ENCODE measurements around the gene CAT.

The CAT gene

GRCh38 chr11:34446386-34446785, 7.7 kb downstream of the CAT start:
- Histone ChIP-seq H3K4me3 (no peak overlapping the region), H3K4me1 (peaks cover 47 to 87% (median 63%) of the 10 kb centered on the region in 10 experiments), H3K4me2 (peak overlapping the region in 5 of 11 experiments; percentile 12 to 71 (median 18); a peak in 4 of 22 replicates), H3K27me3 (no peaks in the 10 kb centered on the region), H3K36me3 (peaks cover 13 to 47% (median 32%) of the 10 kb centered on the region in 11 experiments; a peak in 21 of 22 replicates), H4K20me1 (peaks cover 0 to 43% (median 27%) of the 10 kb centered on the region in 11 experiments; a peak in 10 of 22 replicates), H3K9ac (no peak overlapping the region), H3K9me3 (replicated peaks in 1 of 11) (peaks cover 6 to 14% (median 7%) of the 10 kb centered on the region in 11 experiments; a peak in 18 of 22 replicates), H3K27ac (no peak overlapping the region)
- TF ChIP-seq Cebpa-rat (IDR thresholded peaks at IDR 0.05) = no peak

DNA sequence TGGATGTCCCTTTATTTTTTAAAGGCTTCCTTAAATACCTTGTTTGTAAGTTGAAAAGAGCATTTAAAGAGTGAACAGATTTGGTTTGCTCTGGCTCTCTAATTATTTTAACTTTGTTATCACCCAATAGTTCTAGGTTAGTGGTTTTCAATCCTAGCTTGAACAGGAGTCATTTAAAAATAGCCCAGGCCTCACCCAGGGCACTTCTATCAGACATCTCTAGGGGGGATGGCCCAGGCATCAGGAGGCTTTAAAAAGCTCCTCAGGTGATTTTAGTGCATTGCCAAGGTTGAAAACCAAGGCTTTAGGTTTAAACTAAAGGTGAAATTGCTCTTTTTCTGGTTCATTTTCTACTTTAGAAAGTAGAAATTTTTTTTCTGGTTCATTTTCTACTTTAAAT, 8.3 kb downstream of the CAT start:
- no peak overlapping the region for H3K4me3 ChIP-seq
- no peak overlapping the region for H3K9ac ChIP-seq
- H4K20me1 ChIP-seq = peaks cover 0 to 43% (median 27%) of the 10 kb centered on the region in 11 experiments; a peak in 10 of 22 replicates
- peak overlapping the region in 7 of 11 experiments; percentile 4 to 78 (median 72); a peak in 6 of 22 replicates for H3K4me2 ChIP-seq
- H3K4me1 ChIP-seq = peaks cover 47 to 92% (median 63%) of the 10 kb centered on the region in 10 experiments
- H3K27ac ChIP-seq = no peak overlapping the region
- no peaks in the 10 kb centered on the region for H3K27me3 ChIP-seq
- no peak for TF ChIP-seq Cebpa-rat (IDR thresholded peaks at IDR 0.05)
- H3K36me3 ChIP-seq = peaks cover 11 to 47% (median 32%) of the 10 kb centered on the region in 11 experiments; a peak in 21 of 22 replicates
- H3K9me3 ChIP-seq (replicated peaks in 1 of 11) = peaks cover 0 to 7% (median under 1%) of the 10 kb centered on the region in 11 experiments; a peak in 10 of 22 replicates

- Histone ChIP-seq H3K9me3 (replicated peaks in 1 of 11) (no peaks in the 10 kb centered on the region), H4K20me1 (peaks cover 0 to 39% (median 26%) of the 10 kb centered on the region in 11 experiments; a peak in 10 of 22 replicates), H3K9ac (peak overlapping the region in 2 of 11 experiments; percentile 4 to 36; a peak in 4 of 22 replicates), H3K4me3 (no peak overlapping the region), H3K4me1 (peaks cover 38 to 84% (median 55%) of the 10 kb centered on the region in 10 experiments), H3K27me3 (no peaks in the 10 kb centered on the region), H3K36me3 (peaks cover 25 to 51% (median 43%) of the 10 kb centered on the region in 11 experiments), H3K4me2 (peak overlapping the region; percentile 55 to 78 (median 75)), H3K27ac (peak overlapping the region in 7 of 11 experiments; percentile 1 to 43 (median 33); a peak in 9 of 22 replicates)
- no peak for TF ChIP-seq Cebpa-rat (IDR thresholded peaks at IDR 0.05)
These were observed 9.7 kb downstream of the CAT start for GRCh38 chr11:34448223-34448994.

DNA sequence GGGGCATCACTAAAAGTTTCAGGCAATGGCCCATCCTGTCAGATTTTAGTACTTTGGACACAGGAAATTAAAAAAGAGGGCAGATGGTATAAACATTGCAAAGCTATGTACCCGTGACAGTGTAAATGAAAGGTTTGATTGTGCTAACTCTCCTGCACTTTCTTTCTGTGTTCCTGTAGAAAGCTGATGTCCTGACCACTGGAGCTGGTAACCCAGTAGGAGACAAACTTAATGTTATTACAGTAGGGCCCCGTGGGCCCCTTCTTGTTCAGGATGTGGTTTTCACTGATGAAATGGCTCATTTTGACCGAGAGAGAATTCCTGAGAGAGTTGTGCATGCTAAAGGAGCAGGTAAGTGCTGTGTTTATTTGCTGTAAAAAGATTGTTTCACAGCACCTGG, 10.3 kb downstream of the CAT start:
- H3K27me3 ChIP-seq = no peaks in the 10 kb centered on the region
- peaks cover 34 to 78% (median 52%) of the 10 kb centered on the region in 10 experiments for H3K4me1 ChIP-seq
- no peak overlapping the region for H3K4me3 ChIP-seq
- TF ChIP-seq Cebpa-rat (IDR thresholded peaks at IDR 0.05) = no peak
- peak overlapping the region; percentile 55 to 78 (median 75) for H3K4me2 ChIP-seq
- no peaks in the 10 kb centered on the region for H3K9me3 ChIP-seq (replicated peaks in 1 of 11)
- peak overlapping the region in 7 of 11 experiments; percentile 1 to 43 (median 33); a peak in 9 of 22 replicates for H3K27ac ChIP-seq
- H3K36me3 ChIP-seq = peaks cover 31 to 57% (median 49%) of the 10 kb centered on the region in 11 experiments
- H4K20me1 ChIP-seq = peaks cover 0 to 39% (median 26%) of the 10 kb centered on the region in 11 experiments; a peak in 10 of 22 replicates
- peak overlapping the region in 2 of 11 experiments; percentile 4 to 36; a peak in 4 of 22 replicates for H3K9ac ChIP-seq

DNA sequence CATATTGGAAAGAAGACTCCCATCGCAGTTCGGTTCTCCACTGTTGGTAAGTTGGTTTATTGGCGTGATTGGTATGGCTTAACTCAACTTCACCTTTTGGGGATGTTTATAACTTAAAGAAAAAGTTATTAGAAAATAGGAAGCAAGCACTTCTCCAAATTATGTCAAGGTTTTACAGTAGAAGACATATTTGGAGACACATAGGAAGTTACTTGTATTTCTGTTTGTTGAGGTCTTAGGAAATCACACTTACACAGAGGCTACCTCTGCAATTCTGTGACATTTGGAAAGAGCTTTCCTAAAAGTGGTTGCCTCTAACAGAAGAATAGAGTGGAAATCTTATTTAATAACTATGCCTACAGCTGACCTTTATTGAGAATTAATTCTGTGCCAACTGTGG, 12.3 kb downstream of the CAT start:
- H3K4me1 ChIP-seq = peaks cover 28 to 57% (median 39%) of the 10 kb centered on the region in 10 experiments
- peaks cover 51 to 77% (median 69%) of the 10 kb centered on the region in 11 experiments for H3K36me3 ChIP-seq
- H3K27me3 ChIP-seq = no peaks in the 10 kb centered on the region
- peaks cover 0 to 31% (median 22%) of the 10 kb centered on the region in 11 experiments; a peak in 9 of 22 replicates for H4K20me1 ChIP-seq
- no peaks in the 10 kb centered on the region for H3K9me3 ChIP-seq (replicated peaks in 1 of 11)
- no peak for TF ChIP-seq Cebpa-rat (IDR thresholded peaks at IDR 0.05)
- H3K9ac ChIP-seq = no peak overlapping the region
- H3K4me2 ChIP-seq = peak overlapping the region in 5 of 11 experiments; percentile 26 to 75 (median 66); a peak in 9 of 22 replicates
- peak overlapping the region in 3 of 11 experiments; percentile 13 to 28 (median 26); a peak in 4 of 22 replicates for H3K27ac ChIP-seq
- no peak overlapping the region for H3K4me3 ChIP-seq

DNA sequence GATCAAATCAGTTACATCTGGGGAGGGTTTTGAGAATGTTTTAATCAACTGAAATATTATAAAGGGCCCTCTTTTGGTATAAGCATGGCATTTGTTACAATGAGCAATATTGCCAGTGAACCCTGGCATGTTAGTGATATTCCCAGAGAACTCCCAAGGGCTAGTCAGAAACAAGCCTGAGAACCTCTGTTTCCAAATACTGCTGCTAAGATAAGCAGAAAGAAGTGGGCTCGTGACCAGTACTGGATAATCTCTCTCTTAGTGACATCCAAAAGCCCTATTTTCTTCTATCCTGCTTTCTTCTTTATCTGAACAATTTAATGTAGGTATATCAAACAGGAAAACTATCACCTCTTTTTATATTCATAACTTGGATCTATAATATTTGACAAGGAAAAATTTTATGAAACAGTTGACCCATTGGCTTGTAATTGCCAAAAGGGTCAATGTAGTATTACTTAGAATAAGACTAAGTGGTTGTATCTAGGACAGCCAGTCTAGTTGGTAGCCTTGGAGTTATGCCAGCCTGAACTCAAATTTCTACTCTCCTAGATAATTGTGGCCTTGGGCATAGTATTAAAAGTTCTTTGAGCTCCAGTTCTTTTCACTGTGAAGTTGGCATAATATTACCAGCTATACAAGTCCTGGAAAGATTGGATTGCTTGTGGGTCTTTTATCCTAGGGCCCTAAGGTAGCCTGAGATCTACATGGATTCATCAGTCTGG, 15.7 kb downstream of the CAT start:
- H3K9ac ChIP-seq = no peak overlapping the region
- peaks cover 81 to 100% (median 97%) of the 10 kb centered on the region in 11 experiments for H3K36me3 ChIP-seq
- peaks cover 0 to 26% (median 11%) of the 10 kb centered on the region in 10 experiments; a peak in 15 of 20 replicates for H3K4me1 ChIP-seq
- H3K9me3 ChIP-seq (replicated peaks in 1 of 11) = no peaks in the 10 kb centered on the region
- TF ChIP-seq Cebpa-rat (IDR thresholded peaks at IDR 0.05) = no peak
- no peak overlapping the region for H3K27ac ChIP-seq
- no peak overlapping the region for H3K4me3 ChIP-seq
- H3K4me2 ChIP-seq = no peak overlapping the region
- peaks cover 0 to under 1% (median 0%) of the 10 kb centered on the region in 11 experiments; a peak in 1 of 22 replicates for H4K20me1 ChIP-seq
- no peaks in the 10 kb centered on the region for H3K27me3 ChIP-seq

DNA sequence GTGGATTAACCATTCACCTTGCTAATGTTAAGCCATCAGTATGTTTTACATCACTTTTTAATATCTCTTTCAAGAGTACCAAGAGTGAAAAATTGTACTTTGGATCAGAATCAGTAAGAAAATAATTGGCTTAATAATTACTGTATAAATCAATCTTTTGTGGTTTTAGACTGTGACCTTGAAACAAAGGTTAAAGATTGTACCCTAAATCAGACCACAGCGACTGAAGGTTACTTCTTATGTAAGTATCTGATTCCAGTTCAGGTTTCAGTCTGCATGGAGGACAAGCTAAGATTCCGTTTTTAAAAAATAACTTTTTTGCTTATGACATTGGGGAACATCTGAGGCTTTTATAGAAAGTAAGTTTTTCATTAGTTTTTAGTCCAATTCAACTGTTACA, 18.9 kb downstream of the CAT start:
- Histone ChIP-seq H3K4me3 (no peak overlapping the region), H3K9me3 (replicated peaks in 1 of 11) (no peaks in the 10 kb centered on the region; a peak in 2 of 22 replicates), H3K36me3 (peaks cover 95 to 100% (median 98%) of the 10 kb centered on the region in 11 experiments), H3K4me1 (no peaks in the 10 kb centered on the region), H3K4me2 (no peak overlapping the region), H4K20me1 (no peaks in the 10 kb centered on the region), H3K27me3 (no peaks in the 10 kb centered on the region), H3K9ac (no peak overlapping the region), H3K27ac (no peak overlapping the region)
- no peak for TF ChIP-seq Cebpa-rat (IDR thresholded peaks at IDR 0.05)

- Histone ChIP-seq H3K27ac (no peak overlapping the region), H3K4me1 (no peaks in the 10 kb centered on the region), H3K9me3 (replicated peaks in 1 of 11) (peaks cover 0 to under 1% (median 0%) of the 10 kb centered on the region in 11 experiments; a peak in 3 of 22 replicates), H3K27me3 (no peaks in the 10 kb centered on the region), H3K9ac (no peak overlapping the region), H3K36me3 (peaks cover 95 to 100% (median 98%) of the 10 kb centered on the region in 11 experiments), H4K20me1 (no peaks in the 10 kb centered on the region), H3K4me3 (no peak overlapping the region), H3K4me2 (no peak overlapping the region)
- TF ChIP-seq Cebpa-rat (IDR thresholded peaks at IDR 0.05) = no peak
These were observed 19.8 kb downstream of the CAT start for GRCh38 chr11:34458525-34458924.
